GM12873 (cell line): Measurements from ENCODE around the gene ASPHD1.

Experiments used
- CTCF ChIP-seq: IDR thresholded peaks from 2 replicates; pipeline ENCODE4 v1.5.1; 2012; ENCODE audit warnings: low read depth, mild to moderate bottlenecking, moderate library complexity, low read length, control low read depth; ENCODE audit not compliant: insufficient read depth; ENCODE audit errors: missing control alignments

Gene ASPHD1

DNA sequence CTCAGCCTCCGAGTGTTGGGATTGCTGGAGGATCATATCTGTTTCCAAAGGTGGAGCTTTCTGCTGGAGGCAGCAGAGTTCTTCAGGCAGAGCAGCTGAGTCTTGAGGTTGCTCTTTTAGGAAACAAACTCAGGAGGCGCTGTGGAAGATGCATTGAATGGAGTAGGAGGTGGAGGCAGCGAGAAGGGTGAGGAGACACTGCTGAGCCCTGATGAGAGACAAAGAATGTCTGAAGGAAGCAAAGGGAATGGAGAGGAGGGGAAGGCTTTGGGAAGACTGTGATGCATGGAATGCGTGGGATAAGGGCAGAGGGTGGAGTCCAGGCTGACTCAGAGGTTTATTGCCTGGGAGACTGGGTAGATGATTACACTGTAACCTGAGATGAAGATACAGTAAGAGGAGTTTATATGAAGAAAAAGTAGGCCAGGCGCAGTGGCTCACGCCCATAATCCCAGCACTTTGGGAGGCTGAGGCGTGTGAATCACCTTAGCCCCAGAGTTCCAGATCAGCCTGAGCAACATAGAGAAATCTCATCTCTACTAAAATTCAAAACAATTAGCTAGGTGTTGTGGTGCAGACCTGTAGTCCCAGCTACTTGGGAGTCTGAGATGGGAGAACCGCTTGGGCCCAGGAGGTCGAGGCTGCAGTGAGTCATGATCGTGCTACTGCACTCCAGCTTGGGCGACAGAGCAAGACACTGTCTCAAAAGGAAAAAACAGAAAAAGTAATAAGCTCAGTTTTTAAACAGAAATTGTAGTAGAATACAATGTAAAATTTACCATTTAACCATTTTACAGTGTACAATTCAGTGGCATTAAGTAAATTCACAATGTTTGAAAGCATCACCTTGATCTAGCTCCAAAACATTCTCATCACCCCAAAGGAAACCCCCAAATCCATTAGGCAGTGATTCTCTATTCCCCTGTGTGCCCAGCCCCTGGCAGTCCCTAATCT is 43.8 kb downstream of the ASPHD1 start:
- TF ChIP-seq CTCF: no peak

DNA sequence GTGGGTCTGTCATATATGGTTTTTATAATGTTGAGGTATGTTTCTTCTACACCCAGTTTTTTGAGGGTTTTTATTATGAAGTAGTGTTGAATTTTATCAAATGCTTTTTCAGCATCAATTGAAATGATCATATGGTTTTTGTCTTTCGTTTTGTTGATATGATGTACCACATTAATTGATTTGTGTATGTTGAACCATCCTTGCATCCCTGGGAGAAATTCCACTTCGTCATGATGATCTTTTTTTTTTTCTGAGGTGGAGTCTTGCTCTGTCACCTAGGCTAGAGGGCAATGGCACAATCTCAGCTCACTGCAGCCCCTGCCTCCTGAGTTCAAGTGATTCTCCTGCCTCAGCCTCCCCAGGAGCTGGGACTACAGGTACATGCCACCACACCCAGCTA is 47.6 kb downstream of the ASPHD1 start:
- no peak for TF ChIP-seq CTCF

GRCh38 chr16:29950806-29951461 is 50.6 kb downstream of the ASPHD1 start:
- TF ChIP-seq CTCF: no peak

- TF ChIP-seq CTCF: no peak
Measured at GRCh38 chr16:29951625-29952365, 51.5 kb downstream of the ASPHD1 start.
